GM18511 (cell line): Measurements from ENCODE around the gene ARHGAP31.
A peak's percentile ranks its signal among the peaks of the same experiment; 100 is the strongest.

ENCODE experiments used
- ATAC-seq: cut with Tn5 transposase; IDR thresholded peaks from one replicate; pipeline ENCODE4 v1.9.1; 2021; ENCODE audit warnings: mild to moderate bottlenecking, moderate library complexity; ENCODE audit not compliant: unreplicated experiment

ARHGAP31 gene

DNA sequence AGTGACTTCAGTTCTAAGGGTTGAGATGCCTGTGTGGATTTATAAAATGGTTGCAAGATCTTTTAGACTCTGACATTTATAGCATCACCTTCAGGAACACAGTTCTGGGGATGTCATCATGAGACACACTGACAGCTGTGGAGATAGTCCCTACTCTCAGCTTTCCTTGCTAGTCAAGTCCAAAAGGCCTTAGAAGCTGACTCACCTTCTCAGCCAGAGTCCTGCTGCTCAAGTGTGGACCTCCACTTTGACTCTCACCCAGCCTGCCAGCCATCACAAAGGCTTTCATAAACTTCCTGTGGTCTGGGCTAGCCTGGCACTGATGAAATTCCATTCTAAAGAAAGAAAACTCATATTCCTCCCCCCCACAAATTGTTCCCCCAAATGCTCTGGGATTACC is 124.5 kb downstream of the ARHGAP31 start:
- no peak for ATAC-seq

- ATAC-seq: no peak
Measured at GRCh38 chr3:119420196-119420595, 126.0 kb downstream of the ARHGAP31 start.

DNA sequence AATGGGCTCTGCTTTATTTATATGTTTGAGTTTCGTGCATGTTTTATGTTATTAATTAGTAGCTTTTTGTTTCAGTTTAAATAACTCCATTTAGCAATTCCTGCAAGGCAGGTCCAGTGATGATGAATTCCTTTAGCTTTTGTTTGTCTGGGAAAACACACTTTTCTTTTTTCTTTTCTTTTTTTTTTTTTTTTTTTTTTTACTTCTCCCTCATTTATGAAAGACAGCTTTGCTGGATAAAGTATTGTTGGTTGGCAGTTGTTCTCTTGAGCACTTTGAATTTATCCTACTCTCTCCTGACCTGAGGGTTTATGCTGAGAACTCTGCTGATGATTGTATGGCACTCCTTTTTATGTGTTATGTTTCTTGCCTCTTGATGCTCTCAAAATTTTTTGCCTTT is 133.5 kb downstream of the ARHGAP31 start:
- ATAC-seq: no peak

- no peak for ATAC-seq
Measured at GRCh38 chr3:119428538-119428937, 134.4 kb downstream of the ARHGAP31 start.

GRCh38 chr3:119433613-119434325 is 139.6 kb downstream of the ARHGAP31 start:
- ATAC-seq: no peak

- no peak for ATAC-seq
Measured at GRCh38 chr3:119434703-119435102, 140.5 kb downstream of the ARHGAP31 start.

- no peak for ATAC-seq
Measured at GRCh38 chr3:119436977-119437376, 142.8 kb downstream of the ARHGAP31 start.

DNA sequence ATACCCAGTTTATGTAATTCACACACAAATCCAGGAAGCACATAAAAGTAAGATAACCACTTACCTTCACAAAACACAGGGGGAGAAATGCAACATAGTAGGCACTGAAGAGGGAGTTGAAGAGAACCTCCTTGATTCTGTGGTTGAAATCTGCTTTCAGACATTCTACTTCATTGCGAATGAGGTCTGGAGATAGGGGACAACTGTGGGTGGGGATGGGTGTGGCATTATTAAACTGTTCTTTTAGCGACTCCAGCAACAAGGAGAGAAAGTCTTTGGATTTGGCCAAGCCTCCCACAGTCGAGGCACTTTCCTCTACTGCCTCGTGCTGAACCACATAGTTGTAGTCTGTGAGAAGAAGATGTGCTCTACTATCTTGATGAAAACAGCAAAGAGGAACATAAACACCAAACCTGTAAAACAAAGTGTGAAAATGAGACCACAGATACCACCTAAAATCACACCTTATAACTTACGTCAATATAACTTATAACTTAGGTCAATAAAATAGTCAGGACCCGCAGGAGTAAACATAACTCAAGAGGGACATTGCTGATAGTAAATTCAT is 143.6 kb downstream of the ARHGAP31 start:
- no peak for ATAC-seq

GRCh38 chr3:119443179-119443578 is 149.0 kb downstream of the ARHGAP31 start:
- ATAC-seq: no peak

DNA sequence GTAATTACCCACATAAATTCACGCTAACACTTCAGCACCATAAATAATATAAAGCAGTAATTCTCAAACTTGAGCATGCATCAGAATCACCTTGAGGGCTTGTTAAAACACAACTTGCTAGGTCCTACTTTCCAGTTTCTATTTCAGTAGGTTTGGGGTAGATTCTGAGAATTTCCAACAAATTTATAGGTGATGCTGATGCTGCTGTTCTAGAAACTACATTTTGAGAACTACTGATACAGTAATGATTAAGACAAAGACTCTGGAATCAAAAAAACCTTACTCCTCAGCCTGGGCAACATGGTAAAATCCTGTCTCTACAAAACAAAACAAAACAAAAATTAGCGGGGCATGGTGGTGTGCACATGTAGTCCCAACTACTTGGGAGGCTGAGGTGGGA is 150.4 kb downstream of the ARHGAP31 start:
- no peak for ATAC-seq

DNA sequence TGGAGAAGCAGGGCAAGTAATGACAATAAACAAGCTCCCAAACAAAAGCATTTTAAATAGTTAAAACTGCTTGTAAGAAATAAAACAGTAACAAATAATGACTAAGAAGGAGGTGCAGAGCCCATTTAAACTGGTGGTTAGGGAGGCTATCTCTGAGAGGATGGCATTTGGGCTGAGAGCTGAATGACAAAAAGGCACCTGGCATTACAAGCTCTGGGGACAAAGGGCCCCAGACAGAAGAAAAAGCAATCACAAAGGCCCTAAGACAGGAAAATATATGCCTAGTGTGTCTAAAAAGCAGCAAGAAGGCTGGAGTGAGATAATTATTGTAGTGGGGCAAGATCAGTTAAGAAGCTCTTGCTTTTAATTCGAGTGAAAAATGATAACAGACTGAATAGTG is 159.6 kb downstream of the ARHGAP31 start:
- no peak for ATAC-seq

DNA sequence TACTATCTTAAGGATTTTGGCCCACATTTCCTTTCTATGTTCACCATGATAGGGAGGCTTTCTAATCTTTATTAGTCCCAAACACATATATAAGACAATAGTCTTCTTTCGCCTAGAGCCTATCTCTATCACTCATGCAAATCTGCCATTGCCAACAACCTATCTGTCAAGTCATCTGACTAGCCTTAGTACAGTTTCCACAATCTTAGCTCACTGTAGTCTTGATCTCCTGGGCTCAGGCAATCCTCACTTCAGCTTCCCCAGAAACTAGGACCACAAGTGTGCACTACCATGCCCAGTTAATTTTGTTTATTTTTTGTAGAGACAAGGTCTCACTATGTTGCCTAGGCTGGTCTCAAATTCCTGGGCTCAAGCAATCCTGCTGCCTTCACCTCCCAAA is 162.3 kb downstream of the ARHGAP31 start:
- ATAC-seq: no peak

DNA sequence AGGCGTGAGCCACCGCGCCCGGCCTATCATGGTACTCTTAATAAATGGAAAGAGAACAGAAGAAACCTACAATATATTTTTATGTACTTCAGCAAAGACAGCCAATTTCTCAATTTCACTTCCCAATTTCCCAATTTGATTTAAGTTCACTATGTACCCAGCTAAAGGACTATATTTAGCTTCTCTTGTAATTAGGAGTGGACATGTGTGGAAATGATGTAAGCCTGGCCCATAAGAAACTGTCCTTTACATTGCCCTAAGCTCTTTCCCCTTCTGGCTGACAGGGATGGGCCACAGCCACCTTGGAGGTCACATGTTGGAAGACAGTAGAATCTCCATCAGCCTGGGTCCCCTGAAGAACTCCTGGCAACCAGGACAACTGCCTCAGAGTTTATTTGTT is 163.1 kb downstream of the ARHGAP31 start:
- no peak for ATAC-seq

DNA sequence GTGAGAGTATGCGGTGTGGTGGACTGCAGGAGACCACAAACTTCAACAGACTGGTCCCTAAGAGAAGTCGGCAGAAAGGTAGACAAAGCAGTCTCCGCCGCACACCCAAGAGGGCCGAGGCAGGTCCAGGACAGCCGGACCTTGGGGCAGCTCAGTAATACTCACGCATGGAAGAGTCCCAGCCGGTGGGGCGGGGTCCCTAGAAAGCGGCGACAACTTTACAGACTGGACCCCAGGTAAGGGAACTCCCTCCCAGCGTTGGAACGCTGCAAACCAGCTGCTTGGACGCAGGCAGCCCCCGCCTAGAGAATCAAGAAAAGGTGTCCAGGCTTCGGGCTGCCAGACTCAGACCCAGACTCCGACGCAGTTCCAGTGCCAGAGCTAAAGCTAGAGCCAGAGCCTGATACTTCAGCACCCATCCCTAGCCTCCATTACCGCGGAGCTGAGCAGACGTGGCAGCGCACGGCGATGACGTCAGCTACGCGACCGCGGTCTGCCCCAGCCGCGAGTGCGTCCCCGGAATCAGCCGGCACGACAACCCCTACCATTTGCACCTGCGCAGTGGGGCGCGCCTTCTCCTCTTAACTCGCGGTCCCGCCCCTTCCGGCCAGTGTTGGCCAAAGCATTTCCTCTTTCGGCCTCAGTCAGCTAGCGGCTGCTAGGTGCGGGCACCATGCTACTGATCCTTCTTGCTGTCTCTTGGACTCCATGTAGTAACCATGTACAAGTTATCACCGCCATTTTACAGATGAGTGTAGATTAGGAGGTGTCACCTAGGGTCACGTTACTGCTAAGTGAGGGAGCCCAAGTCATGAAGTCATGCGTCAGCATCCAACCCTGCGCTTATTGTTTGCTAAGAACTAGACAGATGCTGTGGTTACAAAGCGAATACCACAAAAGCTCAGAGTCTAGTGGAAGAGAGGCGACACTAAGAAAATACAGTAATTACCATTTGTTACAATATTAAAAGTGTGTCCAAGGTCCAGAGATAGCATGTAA is 169.3 kb downstream of the ARHGAP31 start, which contains the start of gene TMEM39A:
Gene TMEM39A (minus strand): TSS at position 445 of the 999 bp plus-strand sequence. CDS start 1,541 bp downstream, outside the sequence.
- ATAC-seq: peak; percentile 93

GRCh38 chr3:119468041-119468440 is 173.9 kb downstream of the ARHGAP31 start:
- ATAC-seq: no peak

GRCh38 chr3:119469418-119470189 is 175.4 kb downstream of the ARHGAP31 start:
- no peak for ATAC-seq
